Sigmoid colon (tissue), 4 donors: ENCODE measurements around the gene PDZD8.

Experiments
- CTCF ChIP-seq, 4 experiments: fragments of 450-650 bp in 3 of 4; fragments of 200-600 bp in 1 of 4; IDR thresholded peaks; one replicate each; pipeline ENCODE4 v1.5.1; 2016 to 2019; ENCODE audit warnings: antibody characterized with exemption in 4 of 4, mild to moderate bottlenecking in 3 of 4, moderate library complexity in 2 of 4
- EP300 ChIP-seq, 4 donors: sonication (generic); formaldehyde crosslinking; IDR thresholded peaks; one replicate each; pipeline ENCODE4 v1.6.1; 2017; ENCODE audit warnings: antibody characterized with exemption in 4 of 4
- POLR2A ChIP-seq, 2 donors: fragments of 450-650 bp; IDR thresholded peaks; one replicate each; pipeline ENCODE4 v1.6.1; 2016; ENCODE audit warnings: antibody characterized with exemption in 2 of 2, mild to moderate bottlenecking in 2 of 2, moderate library complexity in 2 of 2

- TF ChIP-seq CTCF (IDR thresholded peaks at IDR 0.05) (no peak), POLR2A (IDR thresholded peaks at IDR 0.05) (no peak), EP300 (IDR thresholded peaks at IDR 0.05) (no peak)
Observed at GRCh38 chr10:117272195-117273076, 102.8 kb downstream of the PDZD8 start.
